ENCODE data around the gene ANK3. TPM values are rescaled to one million over a fixed set of nuclear protein-coding genes. Genes with fewer than 3 reads are reported as not detected.

ANK3 gene
- total RNA-seq, 1 experiment from 2014 or later: 69.6 TPM

DNA sequence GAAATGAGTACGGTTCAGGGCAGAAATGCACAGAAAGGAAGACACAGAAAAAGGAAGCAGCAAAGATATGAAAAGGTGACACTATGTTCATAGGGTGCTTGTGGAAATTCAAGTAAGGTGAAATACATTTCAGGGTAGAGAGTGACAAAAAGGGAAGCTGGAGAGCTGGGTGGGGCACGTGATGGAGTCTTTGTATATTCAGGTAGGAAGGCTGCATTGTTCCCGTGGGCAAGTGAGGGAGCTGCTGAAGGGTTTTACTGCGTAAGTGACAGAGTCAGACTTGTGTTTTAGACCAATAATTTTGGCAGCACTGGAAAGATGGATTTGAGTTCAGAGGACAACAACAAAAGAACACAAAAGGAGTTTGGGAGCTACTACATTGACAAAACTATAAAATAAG, 35.3 kb upstream of the ANK3 start:
- no peak overlapping the region for H3K27ac Mint-ChIP-seq
- ATAC-seq: peak; percentile 30; the same call in 1 of the 2 replicates
- H3K4me3 Mint-ChIP-seq: no peak overlapping the region
- peaks cover 27% of the 10 kb centered on the region for H3K27me3 Mint-ChIP-seq (ENCODE audit: low read depth)
- H3K36me3 Mint-ChIP-seq: no peaks in the 10 kb centered on the region
- no peaks in the 10 kb centered on the region for H3K9me3 Mint-ChIP-seq
- CTCF ChIA-PET: interaction anchor here (1.5 kb wide), 1 partner anchor 186 kb away, joined by 4 read pairs; no protein-coding TSS in a partner anchor
- POLR2A ChIA-PET: interaction anchor here (0.9 kb wide), 2 partner anchors 24 to 221 kb away, joined by 3 read pairs; no protein-coding TSS in a partner anchor
- TF ChIP-seq, protein P1, sequence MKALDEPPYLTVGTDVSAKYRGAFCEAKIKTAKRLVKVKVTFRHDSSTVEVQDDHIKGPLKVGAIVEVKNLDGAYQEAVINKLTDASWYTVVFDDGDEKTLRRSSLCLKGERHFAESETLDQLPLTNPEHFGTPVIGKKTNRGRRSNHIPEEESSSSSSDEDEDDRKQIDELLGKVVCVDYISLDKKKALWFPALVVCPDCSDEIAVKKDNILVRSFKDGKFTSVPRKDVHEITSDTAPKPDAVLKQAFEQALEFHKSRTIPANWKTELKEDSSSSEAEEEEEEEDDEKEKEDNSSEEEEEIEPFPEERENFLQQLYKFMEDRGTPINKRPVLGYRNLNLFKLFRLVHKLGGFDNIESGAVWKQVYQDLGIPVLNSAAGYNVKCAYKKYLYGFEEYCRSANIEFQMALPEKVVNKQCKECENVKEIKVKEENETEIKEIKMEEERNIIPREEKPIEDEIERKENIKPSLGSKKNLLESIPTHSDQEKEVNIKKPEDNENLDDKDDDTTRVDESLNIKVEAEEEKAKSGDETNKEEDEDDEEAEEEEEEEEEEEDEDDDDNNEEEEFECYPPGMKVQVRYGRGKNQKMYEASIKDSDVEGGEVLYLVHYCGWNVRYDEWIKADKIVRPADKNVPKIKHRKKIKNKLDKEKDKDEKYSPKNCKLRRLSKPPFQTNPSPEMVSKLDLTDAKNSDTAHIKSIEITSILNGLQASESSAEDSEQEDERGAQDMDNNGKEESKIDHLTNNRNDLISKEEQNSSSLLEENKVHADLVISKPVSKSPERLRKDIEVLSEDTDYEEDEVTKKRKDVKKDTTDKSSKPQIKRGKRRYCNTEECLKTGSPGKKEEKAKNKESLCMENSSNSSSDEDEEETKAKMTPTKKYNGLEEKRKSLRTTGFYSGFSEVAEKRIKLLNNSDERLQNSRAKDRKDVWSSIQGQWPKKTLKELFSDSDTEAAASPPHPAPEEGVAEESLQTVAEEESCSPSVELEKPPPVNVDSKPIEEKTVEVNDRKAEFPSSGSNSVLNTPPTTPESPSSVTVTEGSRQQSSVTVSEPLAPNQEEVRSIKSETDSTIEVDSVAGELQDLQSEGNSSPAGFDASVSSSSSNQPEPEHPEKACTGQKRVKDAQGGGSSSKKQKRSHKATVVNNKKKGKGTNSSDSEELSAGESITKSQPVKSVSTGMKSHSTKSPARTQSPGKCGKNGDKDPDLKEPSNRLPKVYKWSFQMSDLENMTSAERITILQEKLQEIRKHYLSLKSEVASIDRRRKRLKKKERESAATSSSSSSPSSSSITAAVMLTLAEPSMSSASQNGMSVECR (CRISPR knock-in tag; IDR thresholded peaks at IDR 0.05; ENCODE audit: borderline replicate concordance): no peak
- TF ChIP-seq, protein P2, sequence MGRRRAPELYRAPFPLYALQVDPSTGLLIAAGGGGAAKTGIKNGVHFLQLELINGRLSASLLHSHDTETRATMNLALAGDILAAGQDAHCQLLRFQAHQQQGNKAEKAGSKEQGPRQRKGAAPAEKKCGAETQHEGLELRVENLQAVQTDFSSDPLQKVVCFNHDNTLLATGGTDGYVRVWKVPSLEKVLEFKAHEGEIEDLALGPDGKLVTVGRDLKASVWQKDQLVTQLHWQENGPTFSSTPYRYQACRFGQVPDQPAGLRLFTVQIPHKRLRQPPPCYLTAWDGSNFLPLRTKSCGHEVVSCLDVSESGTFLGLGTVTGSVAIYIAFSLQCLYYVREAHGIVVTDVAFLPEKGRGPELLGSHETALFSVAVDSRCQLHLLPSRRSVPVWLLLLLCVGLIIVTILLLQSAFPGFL (CRISPR knock-in tag; IDR thresholded peaks at IDR 0.05; ENCODE audit: borderline replicate concordance): no peak
- TF ChIP-seq FOXK1 (CRISPR knock-in tag; IDR thresholded peaks at IDR 0.05): no peak
- no peak for TF ChIP-seq CBFB (CRISPR knock-in tag; IDR thresholded peaks at IDR 0.05; ENCODE audit: low read depth)
- TF ChIP-seq, protein P3, sequence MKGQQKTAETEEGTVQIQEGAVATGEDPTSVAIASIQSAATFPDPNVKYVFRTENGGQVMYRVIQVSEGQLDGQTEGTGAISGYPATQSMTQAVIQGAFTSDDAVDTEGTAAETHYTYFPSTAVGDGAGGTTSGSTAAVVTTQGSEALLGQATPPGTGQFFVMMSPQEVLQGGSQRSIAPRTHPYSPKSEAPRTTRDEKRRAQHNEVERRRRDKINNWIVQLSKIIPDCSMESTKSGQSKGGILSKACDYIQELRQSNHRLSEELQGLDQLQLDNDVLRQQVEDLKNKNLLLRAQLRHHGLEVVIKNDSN (CRISPR knock-in tag; IDR thresholded peaks at IDR 0.05): peak; percentile 31; the same call in 1 of the 2 replicates
- peaks cover 9% of the 10 kb centered on the region for H3K4me1 Mint-ChIP-seq
- DNase-seq (ENCODE audit: low spot score): no peak

DNA sequence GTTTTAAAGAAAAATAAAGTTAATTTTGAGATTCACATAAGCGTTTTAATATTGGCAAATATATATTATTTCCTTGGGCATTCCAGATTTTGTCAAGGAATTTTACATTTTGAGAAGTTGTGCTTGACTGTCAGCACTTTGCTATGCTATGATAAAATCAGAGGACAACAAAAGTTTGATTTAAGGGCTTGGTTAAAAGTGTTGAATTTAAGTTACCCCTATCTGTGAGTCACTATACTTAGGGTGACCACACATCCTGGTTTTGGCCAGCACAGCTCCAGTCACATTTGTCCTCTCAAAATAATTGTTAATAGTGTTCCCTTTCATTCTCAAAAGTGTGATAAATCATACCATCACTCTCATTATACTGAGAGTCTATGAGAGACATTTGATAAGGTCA, 34.2 kb upstream of the ANK3 start:
- peaks cover 38% of the 10 kb centered on the region for H3K27me3 Mint-ChIP-seq (ENCODE audit: low read depth)
- ChIA-PET CTCF (interaction anchor here (1.6 kb wide), 1 partner anchor 185 kb away, joined by 4 read pairs; no protein-coding TSS in a partner anchor), POLR2A (no interaction called here)
- no peaks in the 10 kb centered on the region for H3K9me3 Mint-ChIP-seq
- no peak overlapping the region for H3K27ac Mint-ChIP-seq
- H3K36me3 Mint-ChIP-seq: no peaks in the 10 kb centered on the region
- DNase-seq (ENCODE audit: low spot score) (no peak), ATAC-seq (no peak)
- H3K4me3 Mint-ChIP-seq: no peak overlapping the region
- H3K4me1 Mint-ChIP-seq: peaks cover 17% of the 10 kb centered on the region
- TF ChIP-seq, protein P4, sequence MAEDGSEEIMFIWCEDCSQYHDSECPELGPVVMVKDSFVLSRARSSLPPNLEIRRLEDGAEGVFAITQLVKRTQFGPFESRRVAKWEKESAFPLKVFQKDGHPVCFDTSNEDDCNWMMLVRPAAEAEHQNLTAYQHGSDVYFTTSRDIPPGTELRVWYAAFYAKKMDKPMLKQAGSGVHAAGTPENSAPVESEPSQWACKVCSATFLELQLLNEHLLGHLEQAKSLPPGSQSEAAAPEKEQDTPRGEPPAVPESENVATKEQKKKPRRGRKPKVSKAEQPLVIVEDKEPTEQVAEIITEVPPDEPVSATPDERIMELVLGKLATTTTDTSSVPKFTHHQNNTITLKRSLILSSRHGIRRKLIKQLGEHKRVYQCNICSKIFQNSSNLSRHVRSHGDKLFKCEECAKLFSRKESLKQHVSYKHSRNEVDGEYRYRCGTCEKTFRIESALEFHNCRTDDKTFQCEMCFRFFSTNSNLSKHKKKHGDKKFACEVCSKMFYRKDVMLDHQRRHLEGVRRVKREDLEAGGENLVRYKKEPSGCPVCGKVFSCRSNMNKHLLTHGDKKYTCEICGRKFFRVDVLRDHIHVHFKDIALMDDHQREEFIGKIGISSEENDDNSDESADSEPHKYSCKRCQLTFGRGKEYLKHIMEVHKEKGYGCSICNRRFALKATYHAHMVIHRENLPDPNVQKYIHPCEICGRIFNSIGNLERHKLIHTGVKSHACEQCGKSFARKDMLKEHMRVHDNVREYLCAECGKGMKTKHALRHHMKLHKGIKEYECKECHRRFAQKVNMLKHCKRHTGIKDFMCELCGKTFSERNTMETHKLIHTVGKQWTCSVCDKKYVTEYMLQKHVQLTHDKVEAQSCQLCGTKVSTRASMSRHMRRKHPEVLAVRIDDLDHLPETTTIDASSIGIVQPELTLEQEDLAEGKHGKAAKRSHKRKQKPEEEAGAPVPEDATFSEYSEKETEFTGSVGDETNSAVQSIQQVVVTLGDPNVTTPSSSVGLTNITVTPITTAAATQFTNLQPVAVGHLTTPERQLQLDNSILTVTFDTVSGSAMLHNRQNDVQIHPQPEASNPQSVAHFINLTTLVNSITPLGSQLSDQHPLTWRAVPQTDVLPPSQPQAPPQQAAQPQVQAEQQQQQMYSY (CRISPR knock-in tag; IDR thresholded peaks at IDR 0.05): no peak
- TF ChIP-seq ESRRA (CRISPR knock-in tag; IDR thresholded peaks at IDR 0.05; ENCODE audit: borderline replicate concordance) (no peak), NFATC4 (CRISPR knock-in tag; IDR thresholded peaks at IDR 0.05) (no peak), HMGA2 (CRISPR knock-in tag; IDR thresholded peaks at IDR 0.05) (no peak), NR1H2 (CRISPR knock-in tag; IDR thresholded peaks at IDR 0.05) (no peak)
- TF ChIP-seq, protein P5, sequence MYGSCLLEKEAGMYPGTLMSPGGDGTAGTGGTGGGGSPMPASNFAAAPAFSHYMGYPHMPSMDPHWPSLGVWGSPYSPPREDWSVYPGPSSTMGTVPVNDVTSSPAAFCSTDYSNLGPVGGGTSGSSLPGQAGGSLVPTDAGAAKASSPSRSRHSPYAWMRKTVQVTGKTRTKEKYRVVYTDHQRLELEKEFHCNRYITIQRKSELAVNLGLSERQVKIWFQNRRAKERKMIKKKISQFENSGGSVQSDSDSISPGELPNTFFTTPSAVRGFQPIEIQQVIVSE (CRISPR knock-in tag; IDR thresholded peaks at IDR 0.05; ENCODE audit: borderline replicate concordance): no peak
- TF ChIP-seq, protein P6, sequence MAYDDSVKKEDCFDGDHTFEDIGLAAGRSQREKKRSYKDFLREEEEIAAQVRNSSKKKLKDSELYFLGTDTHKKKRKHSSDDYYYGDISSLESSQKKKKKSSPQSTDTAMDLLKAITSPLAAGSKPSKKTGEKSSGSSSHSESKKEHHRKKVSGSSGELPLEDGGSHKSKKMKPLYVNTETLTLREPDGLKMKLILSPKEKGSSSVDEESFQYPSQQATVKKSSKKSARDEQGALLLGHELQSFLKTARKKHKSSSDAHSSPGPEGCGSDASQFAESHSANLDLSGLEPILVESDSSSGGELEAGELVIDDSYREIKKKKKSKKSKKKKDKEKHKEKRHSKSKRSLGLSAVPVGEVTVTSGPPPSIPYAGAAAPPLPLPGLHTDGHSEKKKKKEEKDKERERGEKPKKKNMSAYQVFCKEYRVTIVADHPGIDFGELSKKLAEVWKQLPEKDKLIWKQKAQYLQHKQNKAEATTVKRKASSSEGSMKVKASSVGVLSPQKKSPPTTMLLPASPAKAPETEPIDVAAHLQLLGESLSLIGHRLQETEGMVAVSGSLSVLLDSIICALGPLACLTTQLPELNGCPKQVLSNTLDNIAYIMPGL (CRISPR knock-in tag; IDR thresholded peaks at IDR 0.05): no peak
- TF ChIP-seq, protein P7, sequence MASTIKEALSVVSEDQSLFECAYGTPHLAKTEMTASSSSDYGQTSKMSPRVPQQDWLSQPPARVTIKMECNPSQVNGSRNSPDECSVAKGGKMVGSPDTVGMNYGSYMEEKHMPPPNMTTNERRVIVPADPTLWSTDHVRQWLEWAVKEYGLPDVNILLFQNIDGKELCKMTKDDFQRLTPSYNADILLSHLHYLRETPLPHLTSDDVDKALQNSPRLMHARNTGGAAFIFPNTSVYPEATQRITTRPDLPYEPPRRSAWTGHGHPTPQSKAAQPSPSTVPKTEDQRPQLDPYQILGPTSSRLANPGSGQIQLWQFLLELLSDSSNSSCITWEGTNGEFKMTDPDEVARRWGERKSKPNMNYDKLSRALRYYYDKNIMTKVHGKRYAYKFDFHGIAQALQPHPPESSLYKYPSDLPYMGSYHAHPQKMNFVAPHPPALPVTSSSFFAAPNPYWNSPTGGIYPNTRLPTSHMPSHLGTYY (CRISPR knock-in tag; IDR thresholded peaks at IDR 0.05): no peak
- TF ChIP-seq, protein P1 (CRISPR knock-in tag; IDR thresholded peaks at IDR 0.05; ENCODE audit: borderline replicate concordance): no peak
- TF ChIP-seq, protein P8, sequence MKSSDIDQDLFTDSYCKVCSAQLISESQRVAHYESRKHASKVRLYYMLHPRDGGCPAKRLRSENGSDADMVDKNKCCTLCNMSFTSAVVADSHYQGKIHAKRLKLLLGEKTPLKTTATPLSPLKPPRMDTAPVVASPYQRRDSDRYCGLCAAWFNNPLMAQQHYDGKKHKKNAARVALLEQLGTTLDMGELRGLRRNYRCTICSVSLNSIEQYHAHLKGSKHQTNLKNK (CRISPR knock-in tag; IDR thresholded peaks at IDR 0.05): no peak

Measured in WTC11 (cell line).